HCT116 (cell line): ENCODE results near the gene LIN9. TPM values are rescaled to one million over a fixed set of nuclear protein-coding genes. Genes with fewer than 3 reads are reported as not detected.

Source experiments
- ATAC-seq: fragments of 200-7000 bp; cut with Tn5 transposase; 2 replicates; pipeline ENCODE4 v1.9.1; 2020; ENCODE audit warnings: mild to moderate bottlenecking, moderate library complexity
- BruUV-seq: library from RNA; stranded (reverse); fragments of 400-500 nt; replicated peaks from 2 replicates; lab custom pipeline; 2021; lab: Mats Ljungman, UMichigan
- CTCF ChIA-PET: fragments of 300-600 bp; sonication (Branson Sonifier 250); formaldehyde crosslinking; loops from one replicate; lab custom pipeline; 2021; ENCODE audit warnings: antibody characterized with exemption; lab: Charles Lee
- POLR2A ChIA-PET: fragments of 300-600, 350-600 bp; sonication (Branson Sonifier 250); formaldehyde crosslinking; loops from one replicate; lab custom pipeline; 2021; ENCODE audit warnings: antibody characterized with exemption; lab: Charles Lee
- RAD21 ChIA-PET, 2 experiments: fragments of 300-600 bp; sonication (Branson Sonifier 250); formaldehyde crosslinking; loops; one replicate each; lab custom pipeline; 2023; ENCODE audit warnings: low total read pairs in 2 of 2; ENCODE audit not compliant: uncharacterized antibody in 2 of 2, unreplicated experiment in 2 of 2, low non-redundant PET in 1 of 2; lab: Charles Lee
- DNase-seq: peaks from one replicate; pipeline ENCODE4 v3.0.0-alpha.2; 2010; ENCODE audit warnings: low read depth, low spot score
- H2AFZ ChIP-seq: fragments of 200-600 bp; shearing (Covaris generic), sonication (generic); 2 replicates; pipeline ENCODE4 v1.6.1; 2017; ENCODE audit warnings: low read depth, mixed run types, mixed read lengths, antibody characterized with exemption, low read length; ENCODE audit not compliant: poor library complexity, severe bottlenecking
- H3K27ac ChIP-seq: 2 replicates; pipeline ENCODE4 v1.5.1; 2012; ENCODE audit warnings: low read depth, low read length
- H3K27me3 ChIP-seq: fragments of 200-600 bp; sonication (generic); 2 replicates; pipeline ENCODE4 v1.6.1; 2016; ENCODE audit warnings: mixed run types, low read length, mixed read lengths; ENCODE audit not compliant: insufficient read depth
- H3K36me3 ChIP-seq, 2 experiments: fragments of 200-500 bp in 1 of 2; fragments of 200-600 bp in 1 of 2; sonication (Bioruptor generic) in 1 of 2; sonication (generic) in 1 of 2; 2 replicates each; pipeline versions ENCODE4 v1.5.1 to v1.6.1; 2014 to 2016; ENCODE audit warnings: low read length in 2 of 2, inconsistent platforms in 1 of 2, mixed read lengths in 1 of 2, mixed run types in 1 of 2; ENCODE audit not compliant: insufficient read depth in 2 of 2, control insufficient read depth in 1 of 2
- H3K4me1 ChIP-seq, 2 experiments: fragments of 200-600 bp in 1 of 2; sonication (generic) in 1 of 2; 2 replicates each; pipeline versions ENCODE4 v1.5.1 to v1.6.1; 2012 to 2017; ENCODE audit warnings: low read length in 2 of 2, inconsistent platforms in 1 of 2, mild to moderate bottlenecking in 1 of 2, mixed read lengths in 1 of 2, mixed run types in 1 of 2, moderate library complexity in 1 of 2; ENCODE audit not compliant: insufficient read depth in 2 of 2, control insufficient read depth in 1 of 2
- H3K4me2 ChIP-seq: fragments of 200-600 bp; sonication (generic); 2 replicates; pipeline ENCODE4 v1.6.1; 2017; ENCODE audit warnings: mixed run types, low read length, mixed read lengths
- H3K4me3 ChIP-seq, 2 experiments: fragments of 200-600 bp in 1 of 2; sonication (generic) in 1 of 2; replicated peaks in 1 of 2; 2 replicates each; pipeline ENCODE4 v1.5.1; 2011 to 2016; ENCODE audit warnings: low read length in 2 of 2, control low read depth in 1 of 2, low read depth in 1 of 2, mild to moderate bottlenecking in 1 of 2, mixed read lengths in 1 of 2, mixed run types in 1 of 2
- H3K79me2 ChIP-seq: fragments of 200-600 bp; sonication (generic); 2 replicates; pipeline ENCODE4 v1.6.1; 2017; ENCODE audit warnings: mild to moderate bottlenecking, mixed run types, low read length, moderate library complexity, mixed read lengths; ENCODE audit not compliant: insufficient read depth
- H3K9ac ChIP-seq: fragments of 200-600 bp; sonication (generic); 2 replicates; pipeline ENCODE4 v1.6.1; 2016; ENCODE audit warnings: low read length, mixed read lengths
- H3K9me2 ChIP-seq: fragments of 200-600 bp; sonication (generic), shearing (Covaris generic); 2 replicates; pipeline ENCODE4 v1.6.1; 2017; ENCODE audit warnings: mixed run types, mild to moderate bottlenecking, moderate library complexity; ENCODE audit not compliant: insufficient read depth
- H3K9me3 ChIP-seq, 2 experiments: fragments of 200-500 bp in 1 of 2; fragments of 200-600 bp in 1 of 2; sonication (Bioruptor generic) in 1 of 2; sonication (generic) in 1 of 2; 2 replicates each; pipeline ENCODE4 v1.6.1; 2014 to 2017; ENCODE audit warnings: low read length in 2 of 2, mixed read lengths in 2 of 2, inconsistent platforms in 1 of 2, low read depth in 1 of 2, mild to moderate bottlenecking in 1 of 2, mixed run types in 1 of 2, moderate library complexity in 1 of 2; ENCODE audit not compliant: control insufficient read depth in 1 of 2, insufficient read depth in 1 of 2
- H4K20me1 ChIP-seq: fragments of 200-600 bp; sonication (generic), shearing (Covaris generic); 2 replicates; pipeline ENCODE4 v1.6.1; 2017; ENCODE audit warnings: mixed run types, mild to moderate bottlenecking, moderate library complexity; ENCODE audit not compliant: insufficient read depth
- CBX3 ChIP-seq: IDR thresholded peaks from 2 replicates; pipeline ENCODE4 v1.6.1; 2012; ENCODE audit warnings: low read depth
- CTCF ChIP-seq, 3 experiments: fragments of 200-600 bp in 1 of 3; sonication (generic) in 1 of 3; IDR thresholded peaks in 2 of 3; conservative IDR thresholded peaks in 1 of 3; 2 replicates each; pipeline ENCODE4 v1.5.1; 2012 to 2017; ENCODE audit warnings: low read depth in 2 of 3, low read length in 2 of 3, antibody characterized with exemption in 1 of 3, borderline replicate concordance in 1 of 3, control low read depth in 1 of 3, mild to moderate bottlenecking in 1 of 3, mixed read lengths in 1 of 3, mixed run types in 1 of 3, moderate library complexity in 1 of 3; ENCODE audit not compliant: insufficient read depth in 1 of 3
- EZH2phosphoT487 ChIP-seq: fragments of 200-600 bp; IDR thresholded peaks from 2 replicates; pipeline ENCODE4 v1.6.1; 2018; ENCODE audit warnings: antibody characterized with exemption, borderline replicate concordance
- JUND ChIP-seq: IDR thresholded peaks from 2 replicates; pipeline ENCODE4 v1.6.1; 2012
- MAX ChIP-seq: IDR thresholded peaks from 2 replicates; pipeline ENCODE4 v1.6.1; 2012
- POLR2A ChIP-seq: IDR thresholded peaks from 2 replicates; pipeline ENCODE4 v1.7.0; 2011; ENCODE audit warnings: borderline replicate concordance; ENCODE audit not compliant: insufficient read depth, insufficient read length; ENCODE audit errors: extremely low read depth
- SP1 ChIP-seq: IDR thresholded peaks from 2 replicates; pipeline ENCODE4 v1.6.1; 2012; ENCODE audit warnings: low read depth
- TCF7L2 ChIP-seq: IDR thresholded peaks from 2 replicates; pipeline ENCODE4 v1.7.0; 2011; ENCODE audit warnings: borderline replicate concordance, inconsistent platforms; ENCODE audit not compliant: insufficient read depth, insufficient read length; ENCODE audit errors: extremely low read depth
- YY1 ChIP-seq: IDR thresholded peaks from 2 replicates; pipeline ENCODE4 v1.6.1; 2011; ENCODE audit warnings: low read length, low read depth, moderate library complexity, mild to moderate bottlenecking; ENCODE audit not compliant: insufficient replicate concordance; ENCODE audit errors: extremely low read depth
- ZBTB33 ChIP-seq: IDR thresholded peaks from 2 replicates; pipeline ENCODE4 v1.6.1; 2011; ENCODE audit warnings: mild to moderate bottlenecking, low read length, moderate library complexity; ENCODE audit not compliant: insufficient replicate concordance; ENCODE audit errors: extremely low read depth
- ZFX ChIP-seq: fragments of 450-650 bp; IDR thresholded peaks from 2 replicates; pipeline ENCODE4 v1.6.1; 2017
- ZNF274 ChIP-seq: fragments of 200-500 bp; sonication (Bioruptor generic); IDR thresholded peaks from 2 replicates; pipeline ENCODE4 v1.6.1; 2014; ENCODE audit warnings: mild to moderate bottlenecking, low read depth, low read length, inconsistent platforms
- intact Hi-C: fragments of 100-400 bp; cut with micrococcal nuclease; formaldehyde crosslinking; loops from 2 replicates; pipeline ENCODE4 v1.10.0; 2022
- total RNA-seq: library from RNA; stranded (reverse); gene quantifications from one replicate; pipeline ENCODE4 v1.2.1, GENCODE V29; 2021; ENCODE audit not compliant: unreplicated experiment

The LIN9 gene
- total RNA-seq, 1 experiment from 2014 or later, result 9.3 TPM

- peaks cover 55% of the 10 kb centered on the region for H3K79me2 ChIP-seq
- TF ChIP-seq MAX (no peak; the same call in 1 of the 2 replicates), CBX3 (no peak), POLR2A (no peak), YY1 (no peak), EZH2phosphoT487 (no peak), SP1 (0 out of 2 replicates have a peak, but pooled peaks have one; percentile 9)
- TF ChIP-seq, all 23 proteins: peak for 1
- DNase-seq (no peak), ATAC-seq (peak; percentile 39)
- ChIA-PET RAD21 (no interaction called here), CTCF (interaction anchor here (1.3 kb wide), 1 partner anchor 25 kb away, joined by 9 read pairs; no protein-coding TSS in a partner anchor), POLR2A (interaction anchor here (1.0 to 1.5 kb wide), 3 partner anchors 8 to 107 kb away, joined by 3 to 5 read pairs (median 3); no protein-coding TSS in a partner anchor)
- Histone ChIP-seq H3K4me1 (peaks cover 14 to 26% of the 10 kb centered on the region in 2 experiments), H3K4me3 (peak overlapping the region; percentile 94 to 95), H3K27me3 (no peaks in the 10 kb centered on the region), H3K9ac (peak overlapping the region; percentile 97), H3K36me3 (no peaks in the 10 kb centered on the region), H4K20me1 (no peaks in the 10 kb centered on the region), H2AFZ (no peak overlapping the region), H3K4me2 (peak overlapping the region; percentile 96), H3K9me3 (no peaks in the 10 kb centered on the region), H3K9me2 (no peaks in the 10 kb centered on the region), H3K27ac (peak overlapping the region; percentile 89)
- no TSS peak for BruUV-seq
- intact Hi-C loops, result no loop called here
These were observed 720 bp downstream of the LIN9 start for GRCh38 chr1:226308166-226308722.

- H3K36me3 ChIP-seq, result no peaks in the 10 kb centered on the region
- no peak overlapping the region for H3K9ac ChIP-seq
- DNase-seq (no peak), ATAC-seq (no peak)
- no peak overlapping the region for H2AFZ ChIP-seq
- H3K9me3 ChIP-seq, result no peaks in the 10 kb centered on the region
- CTCF ChIA-PET, result no interaction called here
- peaks cover 14 to 26% of the 10 kb centered on the region in 2 experiments for H3K4me1 ChIP-seq
- RAD21 ChIA-PET, result no interaction called here
- H3K79me2 ChIP-seq, result peaks cover 73% of the 10 kb centered on the region
- no peak overlapping the region for H3K27ac ChIP-seq
- intact Hi-C loops, result no loop called here
- H3K4me2 ChIP-seq, result no peak overlapping the region
- H4K20me1 ChIP-seq, result peaks cover 3% of the 10 kb centered on the region; the same call in 1 of the 2 replicates
- H3K9me2 ChIP-seq, result no peaks in the 10 kb centered on the region
- no TSS peak for BruUV-seq
- POLR2A ChIA-PET, result no interaction called here
- H3K4me3 ChIP-seq, result no peak overlapping the region
- H3K27me3 ChIP-seq, result no peaks in the 10 kb centered on the region
- TF ChIP-seq ZFX (no peak), MAX (no peak), SP1 (no peak), ZBTB33 (no peak), CTCF (IDR thresholded peaks at IDR 0.05 in 2 of 3, conservative IDR thresholded peaks at IDR 0.05 in 1 of 3; ENCODE audit: borderline replicate concordance in 1 of 3, insufficient read depth in 1 of 3, low read depth in 2 of 3, low read length in 2 of 3) (no peak), ZNF274 (no peak), JUND (no peak), POLR2A (no peak), EZH2phosphoT487 (no peak), YY1 (no peak), TCF7L2 (no peak)
These were observed 2.5 kb downstream of the LIN9 start for GRCh38 chr1:226306425-226306824.
